ENCODE data around the gene PFKFB4.
A peak's percentile ranks its signal among the peaks of the same experiment; 100 is the strongest.

Gene PFKFB4

DNA sequence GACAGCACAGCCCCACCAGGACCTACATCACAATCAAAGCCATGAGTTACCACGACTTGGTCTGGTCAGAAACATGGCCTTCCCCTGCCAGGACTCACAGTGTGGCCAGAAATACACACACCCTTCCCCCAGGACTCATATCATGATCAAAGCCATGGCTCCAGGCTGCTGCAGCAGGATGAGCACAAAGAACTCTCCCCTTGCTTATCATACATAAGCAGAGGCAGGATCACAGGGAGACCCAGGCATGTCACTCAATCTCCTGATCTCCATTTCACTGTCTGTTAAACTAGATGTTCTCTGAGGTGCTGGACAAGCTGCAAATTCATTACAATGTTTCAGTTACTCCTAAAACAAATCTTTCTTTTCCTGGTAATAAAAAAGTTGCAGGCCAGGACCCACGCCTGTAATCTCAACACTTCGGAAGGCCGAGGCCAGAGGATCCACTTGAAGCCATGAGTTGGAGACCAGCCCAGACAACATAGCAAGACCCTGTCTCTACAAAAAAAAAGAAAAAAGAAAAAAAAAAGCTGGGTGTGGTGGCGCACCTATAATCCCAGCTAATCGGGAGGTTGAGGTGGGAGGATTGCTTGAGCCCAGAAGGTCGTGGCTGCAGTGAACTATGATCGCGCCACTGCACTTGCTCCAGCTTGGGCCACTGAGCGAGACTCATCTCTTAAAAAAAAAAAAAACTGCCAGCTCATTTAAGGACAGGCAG is 1.2 kb downstream of the PFKFB4 start:
- TF ChIP-seq, protein P1, sequence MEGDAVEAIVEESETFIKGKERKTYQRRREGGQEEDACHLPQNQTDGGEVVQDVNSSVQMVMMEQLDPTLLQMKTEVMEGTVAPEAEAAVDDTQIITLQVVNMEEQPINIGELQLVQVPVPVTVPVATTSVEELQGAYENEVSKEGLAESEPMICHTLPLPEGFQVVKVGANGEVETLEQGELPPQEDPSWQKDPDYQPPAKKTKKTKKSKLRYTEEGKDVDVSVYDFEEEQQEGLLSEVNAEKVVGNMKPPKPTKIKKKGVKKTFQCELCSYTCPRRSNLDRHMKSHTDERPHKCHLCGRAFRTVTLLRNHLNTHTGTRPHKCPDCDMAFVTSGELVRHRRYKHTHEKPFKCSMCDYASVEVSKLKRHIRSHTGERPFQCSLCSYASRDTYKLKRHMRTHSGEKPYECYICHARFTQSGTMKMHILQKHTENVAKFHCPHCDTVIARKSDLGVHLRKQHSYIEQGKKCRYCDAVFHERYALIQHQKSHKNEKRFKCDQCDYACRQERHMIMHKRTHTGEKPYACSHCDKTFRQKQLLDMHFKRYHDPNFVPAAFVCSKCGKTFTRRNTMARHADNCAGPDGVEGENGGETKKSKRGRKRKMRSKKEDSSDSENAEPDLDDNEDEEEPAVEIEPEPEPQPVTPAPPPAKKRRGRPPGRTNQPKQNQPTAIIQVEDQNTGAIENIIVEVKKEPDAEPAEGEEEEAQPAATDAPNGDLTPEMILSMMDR (IDR thresholded peaks at IDR 0.05; ENCODE audit: low read length): no peak
- TF ChIP-seq EZH2 (IDR thresholded peaks at IDR 0.05; ENCODE audit: borderline replicate concordance, low read length): no peak
- Histone ChIP-seq H3K36me3 (ENCODE audit: insufficient read depth, low read length) (peaks cover 5% of the 10 kb centered on the region), H2AFZ (ENCODE audit: low read length) (no peak overlapping the region), H4K20me1 (ENCODE audit: insufficient read depth, low read length) (no peaks in the 10 kb centered on the region), H3K4me2 (ENCODE audit: low read length) (peak overlapping the region; percentile 70), H3K9me3 (ENCODE audit: low read length) (no peaks in the 10 kb centered on the region), H3F3A (ENCODE audit: insufficient read depth, low read length) (no peaks in the 10 kb centered on the region), H3K4me1 (ENCODE audit: insufficient read depth, low read length, severe bottlenecking) (peaks cover 61% of the 10 kb centered on the region), H3K4me3 (ENCODE audit: low read depth, low read length, poor library complexity, severe bottlenecking) (peak overlapping the region; percentile 74), H3K9ac (ENCODE audit: low read length) (peak overlapping the region; percentile 62; the same call in 1 of the 2 replicates), H3K9me2 (ENCODE audit: low read depth, low read length) (no peaks in the 10 kb centered on the region), H3K27ac (ENCODE audit: low read depth, low read length, poor library complexity, severe bottlenecking) (peak overlapping the region; percentile 10), H3K27me3 (ENCODE audit: insufficient read depth, low read length) (no peaks in the 10 kb centered on the region), H3K79me2 (ENCODE audit: insufficient read depth, low read length) (no peaks in the 10 kb centered on the region)

DNA sequence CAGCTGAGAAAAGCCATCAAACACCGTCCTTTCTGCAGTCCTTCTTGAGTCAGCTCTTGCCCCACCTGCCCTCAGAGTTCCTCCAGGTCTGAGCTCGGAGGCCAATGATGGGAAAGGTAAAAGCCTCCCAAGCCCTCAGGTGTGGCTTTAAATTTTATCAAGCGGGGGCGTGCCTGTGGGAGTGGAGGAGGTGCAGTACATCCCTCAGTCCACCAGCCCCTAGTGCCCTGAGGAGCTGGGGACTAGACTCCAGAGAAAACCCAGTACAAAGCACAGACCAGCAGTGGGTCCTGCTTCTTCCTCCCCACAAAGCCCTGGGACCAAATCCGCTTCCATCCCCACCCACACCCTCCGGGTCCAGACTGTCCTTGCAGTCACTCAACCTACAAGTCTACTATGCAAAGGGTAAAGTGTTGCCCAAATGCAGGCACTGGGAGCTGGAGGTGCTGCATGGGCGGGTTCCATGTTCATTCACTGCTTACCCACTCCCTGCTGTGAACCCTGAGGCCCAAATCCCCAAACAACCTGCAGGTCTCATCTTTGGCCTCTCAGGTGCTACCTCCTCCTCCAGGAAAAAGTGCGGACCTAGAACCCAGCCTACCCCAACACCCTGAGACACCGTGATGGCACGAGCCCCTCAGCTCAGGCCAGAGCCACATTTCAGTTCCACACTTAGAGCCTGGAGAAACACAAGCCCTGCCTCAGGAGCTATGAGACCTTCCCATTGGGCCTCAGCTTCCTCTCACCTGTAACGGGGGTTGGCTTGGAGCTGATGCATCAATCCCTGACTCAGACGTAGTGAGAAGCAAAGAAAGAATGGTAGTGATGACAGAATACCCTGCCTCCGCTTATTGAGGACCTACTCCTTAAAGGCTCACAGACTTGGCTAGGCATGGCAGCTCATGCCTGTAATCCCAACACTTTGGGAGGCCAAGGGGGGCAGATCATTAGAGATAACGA is 2.4 kb downstream of the PFKFB4 start:
- TF ChIP-seq EZH2 (IDR thresholded peaks at IDR 0.05; ENCODE audit: borderline replicate concordance, low read length): no peak
- TF ChIP-seq, protein P1 (IDR thresholded peaks at IDR 0.05; ENCODE audit: low read length): no peak
- Histone ChIP-seq H3K4me2 (ENCODE audit: low read length) (peak overlapping the region; percentile 23; the same call in 1 of the 2 replicates), H3K27ac (ENCODE audit: low read depth, low read length, poor library complexity, severe bottlenecking) (no peak overlapping the region), H3K9me3 (ENCODE audit: low read length) (no peaks in the 10 kb centered on the region), H2AFZ (ENCODE audit: low read length) (no peak overlapping the region), H3F3A (ENCODE audit: insufficient read depth, low read length) (no peaks in the 10 kb centered on the region), H4K20me1 (ENCODE audit: insufficient read depth, low read length) (no peaks in the 10 kb centered on the region), H3K4me3 (ENCODE audit: low read depth, low read length, poor library complexity, severe bottlenecking) (peak overlapping the region; percentile 7), H3K4me1 (ENCODE audit: insufficient read depth, low read length, severe bottlenecking) (peaks cover 56% of the 10 kb centered on the region), H3K36me3 (ENCODE audit: insufficient read depth, low read length) (peaks cover 5% of the 10 kb centered on the region), H3K9me2 (ENCODE audit: low read depth, low read length) (no peaks in the 10 kb centered on the region), H3K27me3 (ENCODE audit: insufficient read depth, low read length) (no peaks in the 10 kb centered on the region), H3K9ac (ENCODE audit: low read length) (no peak overlapping the region; the same call in 1 of the 2 replicates), H3K79me2 (ENCODE audit: insufficient read depth, low read length) (no peaks in the 10 kb centered on the region)

DNA sequence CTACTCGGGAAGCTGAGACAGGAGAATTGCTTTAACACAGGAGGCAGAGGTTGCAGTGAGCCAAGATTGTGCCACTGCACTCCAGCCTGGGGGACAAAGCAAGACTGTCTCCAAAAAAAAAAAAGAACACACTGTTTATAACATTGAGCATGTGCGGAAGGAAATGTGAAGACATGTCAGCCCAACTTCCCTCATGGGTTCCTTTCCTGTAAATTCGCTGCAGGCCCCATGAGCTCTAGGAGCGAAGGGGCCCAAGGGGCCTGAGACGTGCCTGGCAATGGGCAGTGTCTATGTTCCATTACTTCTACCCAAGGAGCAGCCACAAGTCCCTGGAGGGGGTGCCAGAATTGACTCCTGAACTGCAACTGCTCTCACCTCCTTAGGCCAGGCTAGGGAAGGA is 3.2 kb downstream of the PFKFB4 start:
- no peak for TF ChIP-seq EZH2 (IDR thresholded peaks at IDR 0.05; ENCODE audit: borderline replicate concordance, low read length)
- TF ChIP-seq, protein P1 (IDR thresholded peaks at IDR 0.05; ENCODE audit: low read length): no peak
- H3K4me3 ChIP-seq (ENCODE audit: low read depth, low read length, poor library complexity, severe bottlenecking): no peak overlapping the region

More for the DNA sequence above, 3.2 kb downstream of the PFKFB4 start:
- no peaks in the 10 kb centered on the region for H4K20me1 ChIP-seq (ENCODE audit: insufficient read depth, low read length)
- no peaks in the 10 kb centered on the region for H3K27me3 ChIP-seq (ENCODE audit: insufficient read depth, low read length)
- H3F3A ChIP-seq (ENCODE audit: insufficient read depth, low read length): no peaks in the 10 kb centered on the region
- H3K27ac ChIP-seq (ENCODE audit: low read depth, low read length, poor library complexity, severe bottlenecking): no peak overlapping the region
- no peaks in the 10 kb centered on the region for H3K9me2 ChIP-seq (ENCODE audit: low read depth, low read length)
- no peak overlapping the region; the same call in 1 of the 2 replicates for H3K4me2 ChIP-seq (ENCODE audit: low read length)
- H3K36me3 ChIP-seq (ENCODE audit: insufficient read depth, low read length): peaks cover 5% of the 10 kb centered on the region
- no peak overlapping the region for H2AFZ ChIP-seq (ENCODE audit: low read length)
- no peaks in the 10 kb centered on the region for H3K79me2 ChIP-seq (ENCODE audit: insufficient read depth, low read length)
- no peak overlapping the region for H3K9ac ChIP-seq (ENCODE audit: low read length)
- H3K9me3 ChIP-seq (ENCODE audit: low read length): no peaks in the 10 kb centered on the region
- peaks cover 56% of the 10 kb centered on the region for H3K4me1 ChIP-seq (ENCODE audit: insufficient read depth, low read length, severe bottlenecking)

All from OCI-LY1 (cell line).